Testis (tissue), 3 donors: ENCODE results near the gene LLGL2. TPM values are rescaled to one million over a fixed set of nuclear protein-coding genes. Genes with fewer than 3 reads are reported as not detected.

Experiments
- DNase-seq: peaks from one replicate; pipeline ENCODE4 v3.0.0-alpha.2; 2019
- H3K27ac ChIP-seq, 2 donors: fragments of 200-600 bp; sonication (generic); one replicate each; pipeline ENCODE4 v1.5.1; 2019
- H3K27me3 ChIP-seq: fragments of 200-600 bp; sonication (generic); one replicate; pipeline ENCODE4 v1.5.1; 2019
- H3K36me3 ChIP-seq: fragments of 200-600 bp; sonication (generic); one replicate; pipeline ENCODE4 v1.5.1; 2017; ENCODE audit warnings: low read depth; ENCODE audit errors: missing control alignments
- H3K4me1 ChIP-seq: fragments of 200-600 bp; sonication (generic); one replicate; pipeline ENCODE4 v1.5.1; 2019
- H3K4me3 ChIP-seq, 2 donors: fragments of 200-600 bp; sonication (generic); one replicate each; pipeline ENCODE4 v1.5.1; 2017 to 2019
- H3K9me3 ChIP-seq: fragments of 200-600 bp; sonication (generic); one replicate; pipeline ENCODE4 v1.5.1; 2017
- CTCF ChIP-seq, 3 experiments: fragments of 450-650 bp in 2 of 3; fragments of 200-600 bp in 1 of 3; sonication (generic) in 1 of 3; IDR thresholded peaks; one replicate each; pipeline ENCODE4 v1.5.1; 2016 to 2019; ENCODE audit warnings: antibody characterized with exemption in 3 of 3, mild to moderate bottlenecking in 2 of 3, moderate library complexity in 1 of 3
- POLR2A ChIP-seq: fragments of 450-650 bp; IDR thresholded peaks from one replicate; pipeline ENCODE4 v1.6.1; 2017; ENCODE audit warnings: antibody characterized with exemption, mild to moderate bottlenecking, moderate library complexity
- WGBS, 2 donors: methylation state at CpG; one replicate each; pipeline ENCODE4 v1.1.5; 2018; 5-methylcytosine and 5-hydroxymethylcytosine counted together
- intact Hi-C: fragments of 100-400 bp; cut with DNase I; formaldehyde crosslinking; loops from one replicate; pipeline ENCODE4 v1.15.1; 2023; ENCODE audit warnings: low total_unique reads
- polyA plus RNA-seq: library from polyadenylated mRNA; stranded (reverse); fragments of 350-450 nt; fragmentation: Illumina TruSeq; extraction: RNeasy Lipid Tissue Mini Kit (QIAGEN cat#74804); gene quantifications from one replicate; pipeline ENCODE4 v1.2.3, GENCODE V29; 2014; ENCODE audit warnings: low read depth, low replicate concordance; ENCODE audit not compliant: insufficient read depth
- total RNA-seq, 2 donors: library from RNA; depleted of rRNA; stranded (reverse); fragments of >200 nt; gene quantifications; one replicate each; pipeline ENCODE4 v1.2.3, GENCODE V29; 2016

LLGL2 gene
- total and polyA plus RNA-seq, 3 donors from 2014 or later = 20.6 to 34.3 (median 22.9) TPM

GRCh38 chr17:75500419-75501216 lies 24.9 kb upstream of the LLGL2 start:
- H3K4me3 ChIP-seq = no peak overlapping the region
- no peaks in the 10 kb centered on the region for H3K36me3 ChIP-seq
- H3K9me3 ChIP-seq = no peaks in the 10 kb centered on the region
- intact Hi-C loops = no loop called here
- peak overlapping the region; percentile 67 to 72 for H3K27ac ChIP-seq
- DNase-seq = no peak
- TF ChIP-seq POLR2A = no peak
- TF ChIP-seq CTCF (IDR thresholded peaks at IDR 0.05) = no peak
- H3K27me3 ChIP-seq = no peaks in the 10 kb centered on the region
- 82 to 89% methylated on average over 9 to 17 of the region's 17 CpGs for WGBS, 2 donors
- peaks cover 36% of the 10 kb centered on the region for H3K4me1 ChIP-seq

GRCh38 chr17:75501378-75502071 lies 24.0 kb upstream of the LLGL2 start:
- DNase-seq = peak; percentile 81
- Histone ChIP-seq H3K27me3 (no peaks in the 10 kb centered on the region), H3K27ac (peak overlapping the region; percentile 59 to 72), H3K36me3 (no peaks in the 10 kb centered on the region), H3K4me3 (no peak overlapping the region), H3K9me3 (no peaks in the 10 kb centered on the region), H3K4me1 (peaks cover 36% of the 10 kb centered on the region)
- 49 to 55% methylated on average over 16 to 17 of the region's 21 CpGs for WGBS, 2 donors
- TF ChIP-seq POLR2A (no peak), CTCF (IDR thresholded peaks at IDR 0.05) (no peak)
- intact Hi-C loops = no loop called here

- no peak for TF ChIP-seq CTCF (IDR thresholded peaks at IDR 0.05)
- TF ChIP-seq POLR2A = no peak
These were observed 23.3 kb upstream of the LLGL2 start for GRCh38 chr17:75502072-75502720.

GRCh38 chr17:75502721-75503329 lies 22.7 kb upstream of the LLGL2 start:
- intact Hi-C loops = no loop called here
- H3K27ac ChIP-seq = peak overlapping the region; percentile 59 to 63
- no peak for TF ChIP-seq CTCF (IDR thresholded peaks at IDR 0.05)
- H3K9me3 ChIP-seq = no peaks in the 10 kb centered on the region
- no peak for DNase-seq
- H3K4me1 ChIP-seq = peaks cover 36% of the 10 kb centered on the region
- WGBS, 2 donors = 91% methylated on average over 25 of the region's 25 CpGs; no CpG with 5 or more reads in 1 of the 2 donors
- H3K36me3 ChIP-seq = no peaks in the 10 kb centered on the region
- H3K27me3 ChIP-seq = no peaks in the 10 kb centered on the region
- no peak overlapping the region for H3K4me3 ChIP-seq

More at GRCh38 chr17:75502072-75502720, 23.3 kb upstream of the LLGL2 start:
- no peaks in the 10 kb centered on the region for H3K27me3 ChIP-seq
- DNase-seq = no peak
- H3K36me3 ChIP-seq = no peaks in the 10 kb centered on the region
- WGBS, 2 donors = 78 to 80% methylated on average over 1 to 38 of the region's 40 CpGs
- intact Hi-C loops = no loop called here
- H3K9me3 ChIP-seq = no peaks in the 10 kb centered on the region
- H3K4me1 ChIP-seq = peaks cover 36% of the 10 kb centered on the region
- H3K27ac ChIP-seq = peak overlapping the region; percentile 59 to 63
- H3K4me3 ChIP-seq = no peak overlapping the region
